HS-27A (cell line): Measurements from ENCODE around the gene CNTN1.
"Not testable (repeated sequence)": the region's sequence is repeated elsewhere in the genome, so short reads cannot be mapped to it uniquely, and the experiment has no call there.

Source experiments
- DNase-seq: peaks from one replicate; pipeline ENCODE4 v3.0.0-alpha.2; 2012; ENCODE audit warnings: low read depth, missing footprints

The CNTN1 gene

GRCh38 chr12:40701756-40702155 is 9.5 kb downstream of the CNTN1 start:
- DNase-seq: no peak

GRCh38 chr12:40711121-40711520 is 18.9 kb downstream of the CNTN1 start:
- no peak for DNase-seq

- no peak for DNase-seq
Measured at GRCh38 chr12:40714636-40715035, 22.4 kb downstream of the CNTN1 start.

- no peak for DNase-seq
Measured at GRCh38 chr12:40716037-40716436, 23.8 kb downstream of the CNTN1 start.

- no peak for DNase-seq
Measured at GRCh38 chr12:40717576-40717975, 25.3 kb downstream of the CNTN1 start.

- DNase-seq: no peak
Measured at GRCh38 chr12:40718878-40719372, 26.7 kb downstream of the CNTN1 start.

GRCh38 chr12:40723001-40723400 is 30.8 kb downstream of the CNTN1 start:
- DNase-seq: no peak

GRCh38 chr12:40726366-40726765 is 34.1 kb downstream of the CNTN1 start:
- no peak for DNase-seq

- DNase-seq: no peak
Measured at GRCh38 chr12:40727774-40728483, 35.7 kb downstream of the CNTN1 start.

- no peak for DNase-seq
Measured at GRCh38 chr12:40730281-40730680, 38.0 kb downstream of the CNTN1 start.

- no peak for DNase-seq
Measured at GRCh38 chr12:40733871-40734270, 41.6 kb downstream of the CNTN1 start.

GRCh38 chr12:40734276-40734675 is 42.0 kb downstream of the CNTN1 start:
- no peak for DNase-seq

GRCh38 chr12:40735551-40736230 is 43.5 kb downstream of the CNTN1 start:
- no peak for DNase-seq

- not testable (repeated sequence) for DNase-seq
Measured at GRCh38 chr12:40737416-40737815, 45.2 kb downstream of the CNTN1 start.

GRCh38 chr12:40738856-40739255 is 46.6 kb downstream of the CNTN1 start:
- no peak for DNase-seq

- DNase-seq: no peak
Measured at GRCh38 chr12:40742041-40742440, 49.8 kb downstream of the CNTN1 start.

GRCh38 chr12:40745386-40745785 is 53.1 kb downstream of the CNTN1 start:
- no peak for DNase-seq

- no peak for DNase-seq
Measured at GRCh38 chr12:40749863-40750262, 57.6 kb downstream of the CNTN1 start.

- DNase-seq: no peak
Measured at GRCh38 chr12:40752011-40752410, 59.8 kb downstream of the CNTN1 start.

GRCh38 chr12:40760821-40761220 is 68.6 kb downstream of the CNTN1 start:
- DNase-seq: no peak

- no peak for DNase-seq
Measured at GRCh38 chr12:40762072-40762471, 69.8 kb downstream of the CNTN1 start.

- no peak for DNase-seq
Measured at GRCh38 chr12:40768125-40768864, 76.1 kb downstream of the CNTN1 start.

GRCh38 chr12:40769846-40770245 is 77.6 kb downstream of the CNTN1 start:
- DNase-seq: no peak
